ENCODE results near the gene KLHL30.

- TF ChIP-seq POLR2AphosphoS5 (IDR thresholded peaks at IDR 0.05) (no peak), EP300 (IDR thresholded peaks at IDR 0.05; ENCODE audit: low read depth) (no peak)
- TF ChIP-seq, protein P1, sequence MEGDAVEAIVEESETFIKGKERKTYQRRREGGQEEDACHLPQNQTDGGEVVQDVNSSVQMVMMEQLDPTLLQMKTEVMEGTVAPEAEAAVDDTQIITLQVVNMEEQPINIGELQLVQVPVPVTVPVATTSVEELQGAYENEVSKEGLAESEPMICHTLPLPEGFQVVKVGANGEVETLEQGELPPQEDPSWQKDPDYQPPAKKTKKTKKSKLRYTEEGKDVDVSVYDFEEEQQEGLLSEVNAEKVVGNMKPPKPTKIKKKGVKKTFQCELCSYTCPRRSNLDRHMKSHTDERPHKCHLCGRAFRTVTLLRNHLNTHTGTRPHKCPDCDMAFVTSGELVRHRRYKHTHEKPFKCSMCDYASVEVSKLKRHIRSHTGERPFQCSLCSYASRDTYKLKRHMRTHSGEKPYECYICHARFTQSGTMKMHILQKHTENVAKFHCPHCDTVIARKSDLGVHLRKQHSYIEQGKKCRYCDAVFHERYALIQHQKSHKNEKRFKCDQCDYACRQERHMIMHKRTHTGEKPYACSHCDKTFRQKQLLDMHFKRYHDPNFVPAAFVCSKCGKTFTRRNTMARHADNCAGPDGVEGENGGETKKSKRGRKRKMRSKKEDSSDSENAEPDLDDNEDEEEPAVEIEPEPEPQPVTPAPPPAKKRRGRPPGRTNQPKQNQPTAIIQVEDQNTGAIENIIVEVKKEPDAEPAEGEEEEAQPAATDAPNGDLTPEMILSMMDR (IDR thresholded peaks at IDR 0.05) = no peak
Observed at GRCh38 chr2:238168196-238169047, 30.0 kb downstream of the KLHL30 start.

Data from transverse colon (tissue), 4 donors.